RWPE1 (cell line): Measurements from ENCODE around the gene NEU4.
A peak's percentile ranks its signal among the peaks of the same experiment; 100 is the strongest.
"Not testable (repeated sequence)": the region's sequence is repeated elsewhere in the genome, so short reads cannot be mapped to it uniquely, and the experiment has no call there.

ENCODE experiments used
- CTCF ChIA-PET: fragments of 350-600 bp; sonication (Branson Sonifier 250); formaldehyde crosslinking; extraction: SDS; loops from one replicate; lab custom pipeline; 2021; lab: Yijun Ruan, JAX
- POLR2A ChIA-PET: fragments of 400-600 bp; formaldehyde crosslinking; extraction: SDS; loops from one replicate; lab custom pipeline; 2020; ENCODE audit warnings: antibody characterized with exemption; ENCODE audit not compliant: low non-redundant PET; lab: Yijun Ruan, JAX
- DNase-seq: peaks from one replicate; pipeline ENCODE4 v3.0.0; 2012; ENCODE audit warnings: low spot score
- H3K27ac ChIP-seq: fragments of 450-650 bp; 2 replicates; pipeline ENCODE4 v1.5.1; 2017
- CTCF ChIP-seq: fragments of 450-650 bp; conservative IDR thresholded peaks from 2 replicates; pipeline ENCODE4 v1.5.1; 2017; ENCODE audit warnings: low read depth, mild to moderate bottlenecking

Gene NEU4

GRCh38 chr2:241808721-241809382 is at the start of gene NEU4:
Gene NEU4 (plus strand): TSS chr2:241809193. CDS start chr2:241814485, 5,292 bp downstream.
- ChIA-PET CTCF (no interaction called here), POLR2A (no interaction called here)
- no peak within 1 kb of the TSS for H3K27ac ChIP-seq
- no peak for DNase-seq
- TF ChIP-seq CTCF, result no peak

DNA sequence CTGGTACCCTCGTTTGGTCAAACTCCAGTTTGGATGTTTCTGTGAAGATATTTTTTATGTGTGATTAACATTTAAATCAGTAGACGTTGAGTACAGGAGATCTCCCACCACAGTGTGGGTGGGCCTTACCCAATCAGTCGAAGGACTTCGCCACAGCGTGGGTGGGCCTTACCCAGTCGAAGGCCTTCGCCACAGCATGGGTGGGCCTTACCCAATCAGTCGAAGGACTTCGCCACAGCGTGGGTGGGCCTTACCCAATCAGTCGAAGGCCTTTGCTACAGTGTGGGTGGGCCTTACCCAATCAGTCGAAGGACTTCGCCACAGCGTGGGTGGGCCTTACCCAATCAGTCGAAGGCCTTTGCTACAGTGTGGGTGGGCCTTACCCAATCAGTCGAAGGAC is 49.1 kb upstream of the NEU4 start:
- H3K27ac ChIP-seq, POLR2A ChIA-PET, DNase-seq: not testable (repeated sequence)
- CTCF ChIA-PET, result interaction anchor here (1.0 kb wide), 1 partner anchor 117 kb away, joined by 5 read pairs; no protein-coding TSS in a partner anchor

GRCh38 chr2:241760301-241760771 is 48.7 kb upstream of the NEU4 start:
- TF ChIP-seq CTCF, result no peak
- ChIA-PET POLR2A (no interaction called here), CTCF (interaction anchor here (0.6 kb wide), 1 partner anchor 76 kb away, joined by 3 read pairs; no protein-coding TSS in a partner anchor)
- DNase-seq, result no peak
- no peak overlapping the region for H3K27ac ChIP-seq

DNA sequence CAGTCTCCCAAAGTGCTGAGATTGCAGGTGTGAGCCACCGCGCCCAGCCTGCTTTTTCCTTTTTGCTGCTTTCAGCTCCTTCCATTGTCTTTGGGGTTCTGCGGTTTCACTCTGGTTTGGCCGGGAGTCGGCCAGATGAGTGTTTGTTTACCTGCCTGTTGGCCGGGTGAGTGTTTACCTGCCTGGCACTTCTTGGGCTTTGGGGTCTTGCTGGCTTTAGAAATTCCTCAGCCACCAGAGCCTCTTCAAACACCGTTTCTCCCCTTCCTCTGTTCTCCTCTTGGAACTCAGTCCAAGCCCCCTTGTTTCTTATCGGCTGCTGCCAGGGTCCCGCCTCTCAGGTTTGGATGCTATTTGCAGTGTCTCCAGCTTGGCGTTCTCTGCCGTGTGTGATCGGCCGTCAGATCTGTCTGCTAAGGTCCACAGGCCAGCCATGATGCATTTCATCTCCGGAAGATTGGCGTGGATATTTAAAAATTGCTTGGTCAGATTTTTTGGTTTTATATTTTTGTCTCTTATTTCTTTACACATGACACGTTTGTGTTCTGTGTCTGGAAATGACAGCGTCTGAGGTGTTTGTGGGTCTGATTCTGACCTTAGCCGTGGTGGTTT is 46.6 kb upstream of the NEU4 start:
- ChIA-PET POLR2A (no interaction called here), CTCF (interaction anchor here (0.7 to 0.8 kb wide), 3 partner anchors 30 to 683 kb away, joined by 3 read pairs; no protein-coding TSS in a partner anchor)
- no peak for DNase-seq
- no peak for TF ChIP-seq CTCF
- H3K27ac ChIP-seq, result peak overlapping the region; percentile 17; the same call in 1 of the 2 replicates

DNA sequence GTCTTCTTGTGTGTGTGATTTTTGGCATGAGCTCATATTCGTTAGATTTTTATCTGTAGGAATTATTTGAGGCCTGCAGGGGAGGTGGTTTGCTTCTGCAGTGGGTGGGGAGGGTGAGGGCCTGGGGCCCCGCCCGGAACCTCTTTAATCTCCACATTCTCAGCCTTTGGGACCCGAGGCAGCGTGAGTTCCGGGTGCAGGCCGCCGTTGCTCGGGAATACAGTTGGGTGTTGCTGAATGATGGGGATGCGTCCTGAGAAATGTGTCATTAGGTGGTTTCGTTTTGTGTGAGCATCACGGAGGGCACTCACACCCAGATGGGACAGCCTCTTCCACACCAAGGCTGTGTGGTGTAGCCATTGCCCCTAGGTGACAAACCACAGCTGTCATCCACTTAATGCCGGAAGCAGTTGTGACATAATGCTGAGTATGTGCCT is 46.0 kb upstream of the NEU4 start:
- no peak overlapping the region for H3K27ac ChIP-seq
- ChIA-PET POLR2A (no interaction called here), CTCF (interaction anchor here (0.7 to 0.8 kb wide), 2 partner anchors 30 to 684 kb away, joined by 3 read pairs; no protein-coding TSS in a partner anchor)

DNA sequence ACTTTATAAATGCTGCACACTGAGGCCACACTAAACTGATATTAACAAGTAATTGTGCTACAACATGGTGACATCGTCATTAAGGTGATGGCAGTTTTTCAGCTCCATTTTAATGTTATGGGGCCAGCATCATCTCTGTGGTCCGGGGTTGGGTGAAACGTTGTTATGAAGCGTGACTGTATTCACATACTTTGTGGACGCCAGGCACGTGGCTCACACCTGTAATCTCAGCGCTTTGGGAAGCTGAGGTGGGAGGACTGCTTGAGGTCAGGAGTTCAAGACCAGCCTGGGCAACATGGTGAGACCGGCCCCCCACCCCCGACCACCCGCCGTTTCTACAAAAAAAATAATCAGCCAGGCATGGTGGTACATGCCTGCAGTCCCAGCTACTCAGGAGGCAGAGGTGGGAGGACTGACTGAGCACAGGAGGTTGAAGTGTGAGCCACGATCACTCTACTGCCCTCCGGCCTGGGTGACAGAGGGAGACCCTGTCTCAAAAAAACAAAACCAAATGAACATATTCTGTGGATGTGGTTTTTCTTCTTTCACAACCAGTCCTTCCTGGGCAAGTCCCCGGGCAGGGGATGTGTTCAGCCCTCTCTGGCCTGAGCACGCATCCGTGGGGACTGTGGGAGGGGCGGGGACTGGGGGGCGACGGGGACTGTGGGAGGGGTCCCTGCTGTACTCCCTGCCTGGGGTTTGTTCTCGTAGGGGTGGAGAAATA is 45.3 kb upstream of the NEU4 start:
- ChIA-PET CTCF (no interaction called here), POLR2A (no interaction called here)

More for the DNA sequence above, 46.0 kb upstream of the NEU4 start:
- DNase-seq, result no peak
- no peak for TF ChIP-seq CTCF

More for the DNA sequence above, 45.3 kb upstream of the NEU4 start:
- DNase-seq, result no peak
- no peak for TF ChIP-seq CTCF
- no peak overlapping the region for H3K27ac ChIP-seq
